GM19397 (cell line): ENCODE results near the gene PTPN14.
"Not testable (repeated sequence)": the region's sequence is repeated elsewhere in the genome, so short reads cannot be mapped to it uniquely, and the experiment has no call there.

Experiments used
- ATAC-seq: cut with Tn5 transposase; IDR thresholded peaks from one replicate; pipeline ENCODE4 v1.9.1; 2021; ENCODE audit warnings: mild to moderate bottlenecking, moderate library complexity; ENCODE audit not compliant: unreplicated experiment

Gene PTPN14

GRCh38 chr1:214551436-214552173 lies at the start of gene PTPN14:
TSS of gene PTPN14 (minus strand) at chr1:214551602. CDS start at chr1:214464803, 86,799 bp downstream.
- peak; percentile 65 for ATAC-seq

DNA sequence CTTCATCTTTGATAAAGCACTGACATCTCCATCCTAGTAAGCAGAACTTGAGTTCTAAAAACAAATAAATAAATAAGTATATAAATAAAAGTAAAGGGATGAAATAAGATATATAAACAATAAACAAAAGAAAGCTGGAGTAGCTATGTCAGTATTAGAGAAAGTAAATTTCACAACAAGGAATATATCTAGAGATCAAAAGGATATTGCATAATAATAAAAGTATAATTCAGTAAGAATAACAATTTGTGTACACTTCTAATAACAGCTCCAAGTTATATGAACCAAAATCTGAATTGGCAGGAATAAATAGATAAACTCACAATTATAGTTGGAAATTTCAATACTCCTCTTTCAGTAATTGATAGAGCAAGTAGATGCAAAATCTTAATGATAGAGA lies 41.8 kb upstream of the PTPN14 start:
- ATAC-seq, result no peak

GRCh38 chr1:214591918-214592317 lies 40.5 kb upstream of the PTPN14 start:
- ATAC-seq, result not testable (repeated sequence)

DNA sequence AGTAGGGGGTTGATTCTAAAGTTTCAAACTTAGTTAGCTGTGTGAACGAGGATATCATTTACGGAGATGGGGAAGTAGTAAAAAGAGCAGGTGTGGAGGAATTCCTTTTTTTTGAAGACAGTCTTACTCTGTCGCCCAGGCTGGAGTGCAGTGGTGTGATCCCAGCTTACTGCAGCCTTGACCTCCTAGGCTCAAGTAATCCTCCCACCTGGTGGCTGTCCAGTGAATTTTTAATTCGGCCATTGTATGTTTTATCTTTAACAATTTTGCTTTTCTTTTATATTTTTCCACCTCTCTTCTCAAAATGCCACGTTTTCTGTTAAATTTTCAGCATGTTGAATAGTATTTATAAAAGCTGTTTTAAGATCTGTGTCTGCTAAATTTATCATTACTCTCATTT lies 39.3 kb upstream of the PTPN14 start:
- no peak for ATAC-seq

DNA sequence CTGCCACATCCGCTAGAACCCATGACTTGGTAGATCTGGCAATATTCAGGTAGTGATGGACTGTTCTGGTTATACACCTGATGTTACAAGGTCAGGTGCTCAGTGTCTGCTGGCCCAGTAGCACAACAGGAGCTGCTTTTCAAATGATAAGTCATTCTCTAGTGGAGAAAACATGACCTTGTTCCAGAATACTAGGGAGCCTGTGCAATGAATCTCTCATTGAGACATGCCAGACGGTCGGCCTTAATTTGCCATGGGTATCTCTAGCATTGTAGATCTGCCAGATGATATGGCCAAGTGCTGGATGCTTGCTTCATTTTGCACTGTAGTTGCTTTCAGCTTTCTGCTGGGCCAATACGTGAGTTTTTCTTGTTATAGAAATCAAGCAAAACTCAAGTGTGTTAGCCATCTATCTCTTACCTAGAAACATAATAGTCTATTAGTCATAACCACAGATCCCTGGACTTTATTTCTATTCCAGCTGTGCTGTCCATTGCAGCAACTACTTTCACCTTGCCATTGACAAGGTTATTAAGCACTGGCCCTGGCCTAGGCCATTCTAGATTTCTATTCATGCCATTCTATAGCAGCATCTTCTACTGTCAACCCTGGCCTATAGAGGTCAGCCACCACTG lies 37.7 kb upstream of the PTPN14 start:
- no peak for ATAC-seq

GRCh38 chr1:214587165-214587564 lies 35.8 kb upstream of the PTPN14 start:
- no peak for ATAC-seq

DNA sequence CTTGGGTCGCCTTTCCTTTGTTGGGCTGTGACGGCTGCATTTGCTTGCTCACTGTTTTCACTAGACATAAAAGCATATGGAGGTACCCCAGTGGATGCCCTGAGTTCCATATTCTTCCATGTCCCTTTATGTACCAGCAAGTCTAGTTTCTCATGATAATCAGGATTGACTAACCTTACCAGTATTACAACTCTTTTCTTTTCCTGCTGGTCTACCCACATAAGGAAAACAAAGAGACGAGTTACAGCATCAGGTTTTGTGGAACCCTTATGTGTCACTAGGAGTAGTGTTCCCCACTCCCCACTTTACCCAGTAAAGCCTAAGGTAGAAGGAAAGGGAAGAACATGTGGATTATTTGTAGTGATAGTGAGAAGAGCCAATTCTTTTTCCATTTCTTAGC lies 35.2 kb upstream of the PTPN14 start:
- ATAC-seq, result no peak

DNA sequence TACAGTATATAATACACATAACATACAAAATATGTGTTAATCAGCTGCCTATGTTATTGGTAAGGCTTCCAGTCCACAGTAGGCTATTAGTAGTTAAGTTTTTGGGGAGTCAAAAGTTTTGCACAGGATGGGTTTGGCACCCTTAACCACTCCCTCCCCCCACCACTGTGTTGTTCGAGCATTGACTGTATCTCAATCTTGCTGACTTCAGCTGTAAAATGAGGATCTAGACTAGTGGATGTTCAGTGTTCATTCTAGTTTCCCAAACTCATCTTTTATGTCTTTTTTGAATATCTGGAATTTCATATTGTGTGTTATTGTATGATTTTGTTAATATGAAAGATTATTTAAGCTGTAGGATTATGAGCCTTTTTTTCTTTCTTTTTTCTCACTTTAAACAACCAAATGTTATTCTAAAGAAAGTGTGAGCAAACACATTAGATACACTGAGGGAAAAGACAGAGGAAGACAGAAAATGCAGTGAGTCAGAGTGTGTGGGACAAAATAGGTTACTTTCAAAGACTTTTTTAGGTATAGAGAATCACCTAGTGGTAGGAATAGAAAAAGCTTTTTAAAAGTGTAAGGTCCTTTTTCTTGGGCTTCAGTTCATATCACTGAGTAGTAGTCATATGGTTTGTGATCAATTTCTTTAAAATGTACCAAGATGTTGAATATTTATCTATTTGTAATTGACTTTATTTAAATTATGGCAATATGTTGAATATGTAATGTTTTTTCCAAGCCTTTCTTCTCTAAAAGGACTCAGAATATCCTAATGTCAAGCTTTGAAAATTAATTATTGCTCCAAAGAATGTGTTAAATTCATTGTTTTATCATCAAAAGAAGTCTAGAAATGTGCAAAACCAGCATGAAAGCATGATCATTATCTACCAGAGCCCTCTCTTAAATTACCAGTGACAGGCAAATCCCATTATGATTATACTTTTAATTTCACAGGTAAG lies 33.7 kb upstream of the PTPN14 start:
- ATAC-seq, result no peak

GRCh38 chr1:214583824-214584554 lies 32.6 kb upstream of the PTPN14 start:
- ATAC-seq, result no peak

- ATAC-seq, result no peak
Observed at GRCh38 chr1:214583113-214583512, 31.7 kb upstream of the PTPN14 start.

- no peak for ATAC-seq
Observed at GRCh38 chr1:214582289-214582891, 31.0 kb upstream of the PTPN14 start.

- no peak for ATAC-seq
Observed at GRCh38 chr1:214581785-214582184, 30.4 kb upstream of the PTPN14 start.

- no peak for ATAC-seq
Observed at GRCh38 chr1:214579183-214579582, 27.8 kb upstream of the PTPN14 start.

DNA sequence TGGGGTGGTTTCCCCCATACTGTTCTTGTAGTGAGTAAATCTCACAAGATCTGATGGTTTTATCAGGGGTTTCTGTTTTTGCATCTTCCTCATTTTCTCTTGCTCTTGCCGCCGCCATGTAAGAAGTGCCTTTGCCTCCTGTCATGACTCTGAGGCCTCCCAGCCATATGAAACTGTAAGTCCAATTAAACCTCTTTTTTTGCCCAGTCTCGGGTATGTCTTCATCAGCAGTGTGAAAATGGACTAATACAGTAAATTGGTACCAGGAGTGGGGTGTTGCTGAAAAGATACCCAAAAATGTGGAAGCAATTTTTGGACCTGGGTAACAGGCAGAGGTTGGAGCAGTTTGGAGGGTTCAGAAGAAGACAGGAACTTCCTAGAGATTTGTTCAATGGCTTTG lies 24.7 kb upstream of the PTPN14 start:
- ATAC-seq, result not testable (repeated sequence)

DNA sequence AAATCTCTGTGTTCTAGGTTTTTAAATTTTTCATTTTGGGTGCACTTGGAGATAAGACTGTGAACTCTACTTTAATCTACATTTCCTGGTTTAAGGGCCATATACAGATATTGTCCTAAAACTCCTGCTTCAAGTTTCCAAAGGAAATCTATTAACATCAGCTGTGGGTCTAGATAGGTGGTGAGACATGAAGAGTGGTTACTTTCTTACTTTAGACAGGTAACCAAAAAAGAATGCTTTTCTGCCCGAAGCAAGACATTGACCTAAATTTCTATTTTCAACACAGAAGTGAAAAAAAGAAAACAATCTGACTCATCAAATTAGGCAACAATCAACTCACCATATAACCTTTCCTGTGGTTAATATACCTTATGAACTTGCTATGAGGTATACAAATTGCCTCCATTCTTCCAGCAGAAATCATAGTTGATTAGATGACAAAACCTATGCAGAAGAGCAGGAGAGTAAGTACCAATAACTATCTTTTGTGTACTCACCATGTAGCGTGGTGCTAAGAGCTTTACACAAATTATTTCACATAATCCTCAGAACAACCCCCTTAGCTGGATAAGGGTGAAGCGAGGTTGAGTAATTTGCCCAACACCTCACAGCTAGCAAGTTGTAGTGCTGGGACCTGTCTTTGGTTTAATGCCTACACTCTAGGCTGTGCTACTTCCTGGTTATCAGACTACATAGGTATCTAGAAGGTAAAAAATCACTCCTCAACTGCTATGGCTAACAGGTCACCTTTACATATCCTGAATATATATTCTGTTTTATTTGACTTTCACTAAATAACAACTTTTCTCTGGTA lies 23.4 kb upstream of the PTPN14 start:
- ATAC-seq, result no peak

- ATAC-seq, result no peak
Observed at GRCh38 chr1:214573386-214574318, 22.2 kb upstream of the PTPN14 start.

GRCh38 chr1:214571281-214571680 lies 19.9 kb upstream of the PTPN14 start:
- no peak for ATAC-seq

GRCh38 chr1:214570442-214570841 lies 19.0 kb upstream of the PTPN14 start:
- ATAC-seq, result no peak
